ENCODE measurements around the gene ALPK3. TPM values are rescaled to one million over a fixed set of nuclear protein-coding genes. Genes with fewer than 3 reads are reported as not detected.

ALPK3 gene
- total and polyA plus RNA-seq, 10 of the 15 experiments (the other 5 are each of a cell fraction or from before 2014, with no cell fraction given), result under 0.01 to 0.05 (median 0.02) TPM; not detected in 6

- H3K36me3 ChIP-seq (ENCODE audit: control insufficient read depth in 2 of 2, insufficient read depth in 2 of 2, low read length in 1 of 2), result no peaks in the 10 kb centered on the region
- SMC1A ChIA-PET (ENCODE audit: uncharacterized antibody, unreplicated experiment), result interaction anchor here (0.6 to 1.2 kb wide), 3 partner anchors 58 to 231 kb away, joined by 3 to 4 read pairs (median 4); no protein-coding TSS in a partner anchor
- no peak for ATAC-seq
- H3K4me3 ChIP-seq, result no peak overlapping the region
- H3K4me2 ChIP-seq (ENCODE audit: control insufficient read depth, insufficient read depth), result no peak overlapping the region
- 56% methylated on average over 9 of the region's 9 CpGs for WGBS (ENCODE audit: insufficient coverage, insufficient replicate concordance, low lambda C conversion rate, missing lambda C conversion rate)
- intact Hi-C loops (cut with micrococcal nuclease; ENCODE audit: unreplicated experiment), result no loop called here
- H4K20me1 ChIP-seq (ENCODE audit: control insufficient read depth, insufficient read depth), result no peaks in the 10 kb centered on the region
- FAIRE-seq, result no peak
- H3K9me3 ChIP-seq (replicated peaks; ENCODE audit: control insufficient read depth, insufficient read depth, low read length), result no peaks in the 10 kb centered on the region
- BruUV-seq (replicated peaks), result no TSS peak
- no peak overlapping the region for H3K9ac ChIP-seq (ENCODE audit: control insufficient read depth, insufficient read depth, low read length)
- in situ Hi-C loops (cut with MboI), result no loop called here
- H3K4me1 ChIP-seq (ENCODE audit: control insufficient read depth, insufficient read depth, low read length), result no peaks in the 10 kb centered on the region
- no peak for DNase-seq (ENCODE audit: low read depth, low spot score)
- CTCF ChIA-PET, result interaction anchor here (1.1 to 1.2 kb wide), 2 partner anchors 163 to 219 kb away, joined by 3 to 4 read pairs; no protein-coding TSS in a partner anchor
- TF ChIP-seq CBX3 (IDR thresholded peaks at IDR 0.05; ENCODE audit: borderline replicate concordance, low read depth) (no peak), WRNIP1 (IDR thresholded peaks at IDR 0.05; ENCODE audit: borderline replicate concordance, low read depth, low read length) (no peak), ZNF24 (IDR thresholded peaks at IDR 0.05) (no peak), E4F1 (IDR thresholded peaks at IDR 0.05; ENCODE audit: borderline replicate concordance, partially characterized antibody) (no peak), YBX1 (IDR thresholded peaks at IDR 0.05) (no peak), RBBP5 (conservative IDR thresholded peaks at IDR 0.05) (no peak), SIN3A (IDR thresholded peaks at IDR 0.05; ENCODE audit: low read depth, low read length) (no peak), ATF3 (IDR thresholded peaks at IDR 0.05; ENCODE audit: borderline replicate concordance, extremely low read depth, low read depth, low read length) (no peak), HSF1 (IDR thresholded peaks at IDR 0.05; ENCODE audit: low read depth, low read length) (no peak), TAF1 (IDR thresholded peaks at IDR 0.05; ENCODE audit: borderline replicate concordance, low read depth, low read length) (no peak), POLR2A (IDR thresholded peaks at IDR 0.05; ENCODE audit: low read depth, low read length) (no peak), ZNF592 (IDR thresholded peaks at IDR 0.05) (no peak), TCF3 (IDR thresholded peaks at IDR 0.05; ENCODE audit: borderline replicate concordance, insufficient read depth, low read depth, low read length) (no peak), CHD1 (IDR thresholded peaks at IDR 0.05; ENCODE audit: low read depth, low read length) (no peak)
- POLR2A ChIA-PET, result no interaction called here
- H3K27me3 ChIP-seq (replicated peaks in 1 of 2; ENCODE audit: control insufficient read depth in 2 of 2, insufficient read depth in 2 of 2, low read length in 1 of 2), result no peaks in the 10 kb centered on the region; a peak in 1 of 4 replicates
- H3K27ac ChIP-seq (ENCODE audit: control insufficient read depth, insufficient read depth), result no peak overlapping the region
- H3K79me2 ChIP-seq (ENCODE audit: control insufficient read depth, insufficient read depth, low read length), result no peaks in the 10 kb centered on the region
- RAD21 ChIA-PET (ENCODE audit: unreplicated experiment), result no interaction called here
- H2AFZ ChIP-seq (ENCODE audit: control insufficient read depth, low read depth, low read length), result no peak overlapping the region
Observed at GRCh38 chr15:84818261-84819131, 1.3 kb downstream of the ALPK3 start.

Data from GM12878 (cell line).